GM12892 (cell line): Measurements from ENCODE around the gene JAK2.

Experiments used
- POLR2A ChIP-seq: IDR thresholded peaks from 2 replicates; pipeline ENCODE4 v1.6.1; 2011; ENCODE audit warnings: low read depth, low read length, control low read depth
- POLR2AphosphoS5 ChIP-seq: IDR thresholded peaks from 2 replicates; pipeline ENCODE4 v1.6.1; 2011; ENCODE audit warnings: low read depth, low read length, control low read depth
- TAF1 ChIP-seq: IDR thresholded peaks from 2 replicates; pipeline ENCODE4 v1.6.1; 2011; ENCODE audit warnings: low read depth, mild to moderate bottlenecking, control low read depth, low read length, borderline replicate concordance

DNA sequence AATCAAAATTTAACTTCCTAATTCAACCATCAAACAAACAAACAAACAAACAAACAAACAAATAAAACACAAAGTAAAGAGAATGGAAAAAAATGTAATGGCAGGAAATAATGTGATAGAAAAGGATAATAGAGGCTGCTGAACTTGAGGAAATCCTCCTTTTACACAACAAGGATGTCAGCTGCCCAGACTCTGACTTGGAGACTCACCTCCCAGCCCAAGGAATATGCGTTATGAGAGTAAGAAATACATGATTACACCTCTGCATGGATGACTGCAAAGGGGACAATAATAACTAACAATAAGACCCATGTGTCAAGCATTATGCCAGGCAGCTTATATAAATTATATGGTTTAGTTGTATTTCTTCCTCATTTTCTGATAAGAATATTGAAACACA, 46.6 kb upstream of the JAK2 start:
- TF ChIP-seq POLR2A, result no peak
- no peak for TF ChIP-seq POLR2AphosphoS5
- no peak for TF ChIP-seq TAF1
